ENCODE measurements around the gene SPNS2. TPM values are rescaled to one million over a fixed set of nuclear protein-coding genes. Genes with fewer than 3 reads are reported as not detected.

SPNS2 gene
- total and polyA plus RNA-seq, 4 donors, result 4.0 to 9.0 (median 5.2) TPM

DNA sequence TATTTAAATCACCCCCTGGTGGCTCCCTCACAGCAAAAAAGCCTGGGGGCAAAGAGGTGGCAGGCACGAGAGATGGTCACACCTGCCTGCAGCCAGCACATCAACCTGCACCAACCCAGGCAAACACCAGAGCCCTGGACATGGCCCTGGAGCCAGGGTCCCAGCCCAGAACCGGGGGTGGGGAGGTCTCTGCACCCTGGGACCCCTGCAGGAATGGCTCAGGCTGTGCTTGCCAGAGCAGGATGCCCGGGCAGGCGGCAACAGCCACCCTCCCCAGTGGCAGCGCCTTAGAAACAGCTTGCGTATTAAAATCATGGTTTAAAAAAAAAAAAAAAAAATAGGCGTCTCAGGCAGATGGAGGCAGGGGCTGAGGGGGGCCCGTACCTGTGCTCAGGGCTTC, 40.3 kb downstream of the SPNS2 start:
- TF ChIP-seq GABPA (IDR thresholded peaks at IDR 0.05 in 1 of 2, conservative IDR thresholded peaks at IDR 0.05 in 1 of 2) (no peak), RAD21 (IDR thresholded peaks at IDR 0.05) (no peak), HNF4G (IDR thresholded peaks at IDR 0.05) (no peak), SP1 (IDR thresholded peaks at IDR 0.05) (no peak), TAF1 (conservative IDR thresholded peaks at IDR 0.05) (no peak), NR2F2 (IDR thresholded peaks at IDR 0.05) (no peak), RXRA (IDR thresholded peaks at IDR 0.05) (no peak)
- Histone ChIP-seq H3K4me1 (ENCODE audit: control insufficient read depth in 4 of 4, insufficient read depth in 4 of 4, low read length in 3 of 4) (peaks cover 2 to 30% (median 9%) of the 10 kb centered on the region in 4 donors), H3K36me3 (ENCODE audit: control insufficient read depth in 4 of 4, insufficient read depth in 3 of 4, low read depth in 1 of 4, low read length in 3 of 4) (peaks cover 8 to 58% (median 21%) of the 10 kb centered on the region in 4 donors), H3K27ac (ENCODE audit: low read depth in 1 of 2, low read length in 2 of 2) (no peak overlapping the region), H3K27me3 (ENCODE audit: control insufficient read depth in 4 of 4, insufficient read depth in 4 of 4, low read length in 3 of 4) (no peaks in the 10 kb centered on the region), H3K4me3 (ENCODE audit: low read depth in 1 of 3, low read length in 3 of 3) (no peak overlapping the region), H3K9me3 (ENCODE audit: control insufficient read depth in 4 of 4, low read length in 3 of 4) (no peaks in the 10 kb centered on the region), H3K9ac (ENCODE audit: low read depth in 1 of 2, low read length in 2 of 2) (no peak overlapping the region)
- DNase-seq (ENCODE audit: low spot score), result no peak
- WGBS, result 90% methylated on average over 8 of the region's 8 CpGs

DNA sequence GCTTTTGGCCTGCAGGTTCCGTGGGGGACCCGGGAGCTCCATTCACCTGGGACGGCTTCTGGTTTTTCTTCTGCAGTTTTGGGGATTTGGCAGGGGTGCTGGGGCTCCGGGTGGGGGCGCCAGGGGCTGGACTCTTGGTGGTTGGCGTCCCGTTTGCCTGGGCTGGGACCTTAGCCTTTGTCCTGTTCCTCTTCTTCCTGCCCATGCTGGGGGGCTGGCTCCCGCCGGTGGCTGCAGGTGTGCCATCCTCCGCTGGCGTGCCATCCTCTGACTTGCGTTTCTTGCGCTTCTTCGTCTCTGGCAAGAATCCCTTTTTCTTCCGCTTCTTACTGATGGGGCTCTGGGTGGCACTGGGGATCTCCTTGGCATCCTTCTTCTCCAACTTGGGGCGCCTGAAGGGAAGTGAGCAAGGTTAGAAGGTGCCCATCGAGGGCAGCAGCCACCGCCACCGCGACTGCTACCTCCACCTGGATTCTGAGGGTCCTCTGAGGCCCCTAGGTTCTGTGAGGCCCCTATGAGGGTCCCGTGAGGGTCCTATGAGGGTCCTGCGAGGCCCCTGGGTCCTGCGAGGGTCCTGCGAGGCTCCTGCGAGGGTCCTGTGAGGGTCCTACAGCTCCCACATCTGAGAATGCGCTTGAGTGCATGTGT, 41.0 kb downstream of the SPNS2 start:
- H3K36me3 ChIP-seq (ENCODE audit: control insufficient read depth in 4 of 4, insufficient read depth in 3 of 4, low read depth in 1 of 4, low read length in 3 of 4), result peaks cover 8 to 62% (median 22%) of the 10 kb centered on the region in 4 donors
- no peak for DNase-seq (ENCODE audit: low spot score)
- H3K27ac ChIP-seq (ENCODE audit: low read depth in 1 of 2, low read length in 2 of 2), result no peak overlapping the region
- TF ChIP-seq SP1 (IDR thresholded peaks at IDR 0.05), result no peak
- H3K4me3 ChIP-seq (ENCODE audit: low read depth in 1 of 3, low read length in 3 of 3), result no peak overlapping the region
- no peaks in the 10 kb centered on the region for H3K27me3 ChIP-seq (ENCODE audit: control insufficient read depth in 4 of 4, insufficient read depth in 4 of 4, low read length in 3 of 4)
- peaks cover 0 to 23% (median 2%) of the 10 kb centered on the region in 4 donors for H3K4me1 ChIP-seq (ENCODE audit: control insufficient read depth in 4 of 4, insufficient read depth in 4 of 4, low read length in 3 of 4)
- no peaks in the 10 kb centered on the region for H3K9me3 ChIP-seq (ENCODE audit: control insufficient read depth in 4 of 4, low read length in 3 of 4)
- H3K9ac ChIP-seq (ENCODE audit: low read depth in 1 of 2, low read length in 2 of 2), result no peak overlapping the region
- WGBS, result 96% methylated on average over 26 of the region's 26 CpGs

DNA sequence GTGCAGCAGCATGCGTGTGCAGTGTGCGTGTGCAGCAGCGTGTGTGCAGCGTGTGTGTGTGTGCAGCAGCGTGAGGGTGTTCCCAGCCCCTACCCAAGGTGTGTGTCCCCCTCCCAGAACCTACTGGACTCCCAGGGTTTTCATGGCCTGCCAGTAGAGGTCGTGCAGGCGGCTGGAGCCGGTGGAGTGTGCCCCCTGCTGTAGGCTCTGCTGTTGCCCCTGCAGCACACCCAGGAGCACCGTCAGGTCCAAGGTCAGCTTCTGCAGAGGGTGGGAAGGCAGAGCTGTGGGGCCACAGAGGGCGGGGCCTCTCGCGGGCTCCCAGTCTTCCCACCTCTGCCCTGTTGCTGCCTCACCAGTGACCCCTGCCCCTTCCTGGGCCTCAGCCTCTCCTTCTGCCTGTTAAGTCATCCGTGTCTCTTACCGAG, 41.6 kb downstream of the SPNS2 start:
- Histone ChIP-seq H3K4me1 (ENCODE audit: control insufficient read depth in 4 of 4, insufficient read depth in 4 of 4, low read length in 3 of 4) (peaks cover 0 to 17% (median 0%) of the 10 kb centered on the region in 4 donors), H3K9me3 (ENCODE audit: control insufficient read depth in 4 of 4, low read length in 3 of 4) (no peaks in the 10 kb centered on the region), H3K36me3 (ENCODE audit: control insufficient read depth in 4 of 4, insufficient read depth in 3 of 4, low read depth in 1 of 4, low read length in 3 of 4) (peaks cover 8 to 63% (median 23%) of the 10 kb centered on the region in 4 donors), H3K4me3 (ENCODE audit: low read depth in 1 of 3, low read length in 3 of 3) (no peak overlapping the region), H3K9ac (ENCODE audit: low read depth in 1 of 2, low read length in 2 of 2) (no peak overlapping the region), H3K27me3 (ENCODE audit: control insufficient read depth in 4 of 4, insufficient read depth in 4 of 4, low read length in 3 of 4) (no peaks in the 10 kb centered on the region), H3K27ac (ENCODE audit: low read depth in 1 of 2, low read length in 2 of 2) (no peak overlapping the region)
- TF ChIP-seq FOXA2 (IDR thresholded peaks at IDR 0.05) (no peak), GABPA (IDR thresholded peaks at IDR 0.05 in 1 of 2, conservative IDR thresholded peaks at IDR 0.05 in 1 of 2) (no peak), TAF1 (conservative IDR thresholded peaks at IDR 0.05) (no peak), YY1 (IDR thresholded peaks at IDR 0.05) (no peak), RXRA (IDR thresholded peaks at IDR 0.05) (no peak), EGR1 (IDR thresholded peaks at IDR 0.05; ENCODE audit: low read depth in 2 of 2) (no peak), SP1 (IDR thresholded peaks at IDR 0.05) (no peak), RAD21 (IDR thresholded peaks at IDR 0.05) (peak in 1 of 2 donors; percentile 50)
- TF ChIP-seq, protein P1, sequence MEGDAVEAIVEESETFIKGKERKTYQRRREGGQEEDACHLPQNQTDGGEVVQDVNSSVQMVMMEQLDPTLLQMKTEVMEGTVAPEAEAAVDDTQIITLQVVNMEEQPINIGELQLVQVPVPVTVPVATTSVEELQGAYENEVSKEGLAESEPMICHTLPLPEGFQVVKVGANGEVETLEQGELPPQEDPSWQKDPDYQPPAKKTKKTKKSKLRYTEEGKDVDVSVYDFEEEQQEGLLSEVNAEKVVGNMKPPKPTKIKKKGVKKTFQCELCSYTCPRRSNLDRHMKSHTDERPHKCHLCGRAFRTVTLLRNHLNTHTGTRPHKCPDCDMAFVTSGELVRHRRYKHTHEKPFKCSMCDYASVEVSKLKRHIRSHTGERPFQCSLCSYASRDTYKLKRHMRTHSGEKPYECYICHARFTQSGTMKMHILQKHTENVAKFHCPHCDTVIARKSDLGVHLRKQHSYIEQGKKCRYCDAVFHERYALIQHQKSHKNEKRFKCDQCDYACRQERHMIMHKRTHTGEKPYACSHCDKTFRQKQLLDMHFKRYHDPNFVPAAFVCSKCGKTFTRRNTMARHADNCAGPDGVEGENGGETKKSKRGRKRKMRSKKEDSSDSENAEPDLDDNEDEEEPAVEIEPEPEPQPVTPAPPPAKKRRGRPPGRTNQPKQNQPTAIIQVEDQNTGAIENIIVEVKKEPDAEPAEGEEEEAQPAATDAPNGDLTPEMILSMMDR (IDR thresholded peaks at IDR 0.05; ENCODE audit: low read depth, low read length, missing input control), result peak; percentile 11
- TF ChIP-seq, protein P2, sequence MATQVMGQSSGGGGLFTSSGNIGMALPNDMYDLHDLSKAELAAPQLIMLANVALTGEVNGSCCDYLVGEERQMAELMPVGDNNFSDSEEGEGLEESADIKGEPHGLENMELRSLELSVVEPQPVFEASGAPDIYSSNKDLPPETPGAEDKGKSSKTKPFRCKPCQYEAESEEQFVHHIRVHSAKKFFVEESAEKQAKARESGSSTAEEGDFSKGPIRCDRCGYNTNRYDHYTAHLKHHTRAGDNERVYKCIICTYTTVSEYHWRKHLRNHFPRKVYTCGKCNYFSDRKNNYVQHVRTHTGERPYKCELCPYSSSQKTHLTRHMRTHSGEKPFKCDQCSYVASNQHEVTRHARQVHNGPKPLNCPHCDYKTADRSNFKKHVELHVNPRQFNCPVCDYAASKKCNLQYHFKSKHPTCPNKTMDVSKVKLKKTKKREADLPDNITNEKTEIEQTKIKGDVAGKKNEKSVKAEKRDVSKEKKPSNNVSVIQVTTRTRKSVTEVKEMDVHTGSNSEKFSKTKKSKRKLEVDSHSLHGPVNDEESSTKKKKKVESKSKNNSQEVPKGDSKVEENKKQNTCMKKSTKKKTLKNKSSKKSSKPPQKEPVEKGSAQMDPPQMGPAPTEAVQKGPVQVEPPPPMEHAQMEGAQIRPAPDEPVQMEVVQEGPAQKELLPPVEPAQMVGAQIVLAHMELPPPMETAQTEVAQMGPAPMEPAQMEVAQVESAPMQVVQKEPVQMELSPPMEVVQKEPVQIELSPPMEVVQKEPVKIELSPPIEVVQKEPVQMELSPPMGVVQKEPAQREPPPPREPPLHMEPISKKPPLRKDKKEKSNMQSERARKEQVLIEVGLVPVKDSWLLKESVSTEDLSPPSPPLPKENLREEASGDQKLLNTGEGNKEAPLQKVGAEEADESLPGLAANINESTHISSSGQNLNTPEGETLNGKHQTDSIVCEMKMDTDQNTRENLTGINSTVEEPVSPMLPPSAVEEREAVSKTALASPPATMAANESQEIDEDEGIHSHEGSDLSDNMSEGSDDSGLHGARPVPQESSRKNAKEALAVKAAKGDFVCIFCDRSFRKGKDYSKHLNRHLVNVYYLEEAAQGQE (IDR thresholded peaks at IDR 0.05), result no peak
- TF ChIP-seq, protein P3, sequence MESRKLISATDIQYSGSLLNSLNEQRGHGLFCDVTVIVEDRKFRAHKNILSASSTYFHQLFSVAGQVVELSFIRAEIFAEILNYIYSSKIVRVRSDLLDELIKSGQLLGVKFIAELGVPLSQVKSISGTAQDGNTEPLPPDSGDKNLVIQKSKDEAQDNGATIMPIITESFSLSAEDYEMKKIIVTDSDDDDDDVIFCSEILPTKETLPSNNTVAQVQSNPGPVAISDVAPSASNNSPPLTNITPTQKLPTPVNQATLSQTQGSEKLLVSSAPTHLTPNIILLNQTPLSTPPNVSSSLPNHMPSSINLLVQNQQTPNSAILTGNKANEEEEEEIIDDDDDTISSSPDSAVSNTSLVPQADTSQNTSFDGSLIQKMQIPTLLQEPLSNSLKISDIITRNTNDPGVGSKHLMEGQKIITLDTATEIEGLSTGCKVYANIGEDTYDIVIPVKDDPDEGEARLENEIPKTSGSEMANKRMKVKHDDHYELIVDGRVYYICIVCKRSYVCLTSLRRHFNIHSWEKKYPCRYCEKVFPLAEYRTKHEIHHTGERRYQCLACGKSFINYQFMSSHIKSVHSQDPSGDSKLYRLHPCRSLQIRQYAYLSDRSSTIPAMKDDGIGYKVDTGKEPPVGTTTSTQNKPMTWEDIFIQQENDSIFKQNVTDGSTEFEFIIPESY (IDR thresholded peaks at IDR 0.05), result no peak
- TF ChIP-seq, protein P4, sequence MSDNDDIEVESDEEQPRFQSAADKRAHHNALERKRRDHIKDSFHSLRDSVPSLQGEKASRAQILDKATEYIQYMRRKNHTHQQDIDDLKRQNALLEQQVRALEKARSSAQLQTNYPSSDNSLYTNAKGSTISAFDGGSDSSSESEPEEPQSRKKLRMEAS (IDR thresholded peaks at IDR 0.05), result no peak
- DNase-seq (ENCODE audit: low spot score), result no peak
- WGBS, result 79% methylated on average over 14 of the region's 14 CpGs

Data from liver (tissue), 9 donors.